B cell (primary cell): Measurements from ENCODE around the gene SPACA7.

Experiments used
- EZH2 ChIP-seq: IDR thresholded peaks from 2 replicates; pipeline ENCODE4 v1.6.1; 2012; ENCODE audit warnings: borderline replicate concordance, low read depth, mild to moderate bottlenecking, moderate library complexity, low read length; ENCODE audit not compliant: insufficient read depth, poor library complexity, severe bottlenecking
- TF ChIP-seq, protein P1 (sequence below): fragments of 200-600 bp; IDR thresholded peaks from one replicate; pipeline ENCODE4 v1.8.0; 2022; ENCODE audit warnings: antibody characterized with exemption, mild to moderate bottlenecking

DNA sequence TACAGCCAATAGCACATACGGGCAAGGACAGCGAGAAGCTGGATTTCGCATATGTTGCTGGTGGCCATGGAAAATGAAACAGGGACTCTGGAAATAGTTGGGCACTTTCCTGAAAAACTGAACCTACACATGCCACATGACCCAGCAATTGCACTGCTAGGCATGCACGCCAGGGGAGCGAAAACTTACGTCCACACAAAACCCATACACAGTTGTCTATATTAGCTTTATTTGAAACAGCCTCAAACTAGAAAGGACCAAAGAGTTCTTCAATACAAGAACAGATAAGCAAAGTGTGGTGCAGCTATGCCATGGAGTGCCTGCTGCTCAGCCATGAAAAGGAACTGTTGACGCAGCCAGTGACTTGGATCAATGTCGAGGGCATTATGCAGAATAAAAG, 7.3 kb upstream of the SPACA7 start:
- TF ChIP-seq, protein P1, sequence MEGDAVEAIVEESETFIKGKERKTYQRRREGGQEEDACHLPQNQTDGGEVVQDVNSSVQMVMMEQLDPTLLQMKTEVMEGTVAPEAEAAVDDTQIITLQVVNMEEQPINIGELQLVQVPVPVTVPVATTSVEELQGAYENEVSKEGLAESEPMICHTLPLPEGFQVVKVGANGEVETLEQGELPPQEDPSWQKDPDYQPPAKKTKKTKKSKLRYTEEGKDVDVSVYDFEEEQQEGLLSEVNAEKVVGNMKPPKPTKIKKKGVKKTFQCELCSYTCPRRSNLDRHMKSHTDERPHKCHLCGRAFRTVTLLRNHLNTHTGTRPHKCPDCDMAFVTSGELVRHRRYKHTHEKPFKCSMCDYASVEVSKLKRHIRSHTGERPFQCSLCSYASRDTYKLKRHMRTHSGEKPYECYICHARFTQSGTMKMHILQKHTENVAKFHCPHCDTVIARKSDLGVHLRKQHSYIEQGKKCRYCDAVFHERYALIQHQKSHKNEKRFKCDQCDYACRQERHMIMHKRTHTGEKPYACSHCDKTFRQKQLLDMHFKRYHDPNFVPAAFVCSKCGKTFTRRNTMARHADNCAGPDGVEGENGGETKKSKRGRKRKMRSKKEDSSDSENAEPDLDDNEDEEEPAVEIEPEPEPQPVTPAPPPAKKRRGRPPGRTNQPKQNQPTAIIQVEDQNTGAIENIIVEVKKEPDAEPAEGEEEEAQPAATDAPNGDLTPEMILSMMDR = no peak
- no peak for TF ChIP-seq EZH2
